Retina (tissue), 1 donor: ENCODE data around the gene WDR19.

ENCODE experiments used
- DNase-seq: peaks from one replicate; pipeline ENCODE4 v3.0.0-alpha.2; 2016

WDR19 gene

GRCh38 chr4:39305912-39306677, 123.8 kb downstream of the WDR19 start:
- DNase-seq = no peak

- no peak for DNase-seq
Measured at GRCh38 chr4:39308611-39309010, 126.3 kb downstream of the WDR19 start.

- no peak for DNase-seq
Measured at GRCh38 chr4:39312816-39313215, 130.5 kb downstream of the WDR19 start.

- no peak for DNase-seq
Measured at GRCh38 chr4:39319676-39320075, 137.3 kb downstream of the WDR19 start.

GRCh38 chr4:39320381-39321115, 138.2 kb downstream of the WDR19 start:
- no peak for DNase-seq

- DNase-seq = no peak
Measured at GRCh38 chr4:39323821-39324220, 141.5 kb downstream of the WDR19 start.

- DNase-seq = no peak
Measured at GRCh38 chr4:39324446-39324845, 142.1 kb downstream of the WDR19 start.

GRCh38 chr4:39324897-39325613, 142.7 kb downstream of the WDR19 start:
- no peak for DNase-seq

GRCh38 chr4:39326468-39326977, 144.2 kb downstream of the WDR19 start:
- DNase-seq = no peak

GRCh38 chr4:39330353-39330752, 148.0 kb downstream of the WDR19 start:
- no peak for DNase-seq

- no peak for DNase-seq
Measured at GRCh38 chr4:39331191-39331590, 148.9 kb downstream of the WDR19 start.
